Uterus (tissue), 4 donors: ENCODE results near the gene NFE2L1. TPM values are rescaled to one million over a fixed set of nuclear protein-coding genes. Genes with fewer than 3 reads are reported as not detected.

Experiments
- DNase-seq, 2 donors: peaks; one replicate each; pipeline ENCODE4 v3.0.0-alpha.2; 2019 to 2020
- H3K27ac ChIP-seq, 2 donors: fragments of 200-600 bp; sonication (generic); 1 replicate in 1 of 2; 2 replicates in 1 of 2; pipeline ENCODE4 v1.5.1; 2016 to 2018
- H3K27me3 ChIP-seq, 2 donors: fragments of 200-600 bp; sonication (generic); one replicate each; pipeline ENCODE4 v1.5.1; 2018 to 2019; ENCODE audit warnings: control low read depth in 1 of 2
- H3K36me3 ChIP-seq, 2 donors: fragments of 200-600 bp; sonication (generic); one replicate each; pipeline ENCODE4 v1.5.1; 2019; ENCODE audit warnings: control low read depth in 1 of 2
- H3K4me1 ChIP-seq, 2 donors: fragments of 200-600 bp; sonication (generic); one replicate each; pipeline ENCODE4 v1.5.1; 2018 to 2019; ENCODE audit warnings: control low read depth in 1 of 2
- H3K4me3 ChIP-seq, 2 donors: fragments of 200-600 bp; sonication (generic); 1 replicate in 1 of 2; 2 replicates in 1 of 2; pipeline ENCODE4 v1.5.1; 2018 to 2019; ENCODE audit warnings: mild to moderate bottlenecking in 1 of 2
- H3K9me3 ChIP-seq, 2 donors: fragments of 200-600 bp; sonication (generic); one replicate each; pipeline ENCODE4 v1.5.1; 2019; ENCODE audit warnings: control low read depth in 1 of 2
- POLR2A ChIP-seq, 2 donors: fragments of 450-650 bp; IDR thresholded peaks; one replicate each; pipeline ENCODE4 v1.6.1; 2016; ENCODE audit warnings: antibody characterized with exemption in 2 of 2, mild to moderate bottlenecking in 1 of 2, moderate library complexity in 1 of 2
- intact Hi-C: fragments of 100-400 bp; cut with DNase I; formaldehyde crosslinking; loops from one replicate; pipeline ENCODE4 v1.15.1; 2023; ENCODE audit warnings: low total_unique reads
- total RNA-seq, 4 donors: library from RNA; depleted of rRNA in 3 of 4; stranded (reverse); fragments of >200 nt in 3 of 4; gene quantifications; one replicate each; pipeline versions ENCODE4 v1.1.0 to v1.2.4, GENCODE V29; 2014 to 2023
- TF ChIP-seq, protein P1 (sequence below), 4 experiments: fragments of 200-600 bp in 2 of 4; fragments of 450-650 bp in 2 of 4; sonication (generic) in 2 of 4; IDR thresholded peaks; one replicate each; pipeline ENCODE4 v1.5.1; 2016 to 2019; ENCODE audit warnings: antibody characterized with exemption in 4 of 4, mild to moderate bottlenecking in 2 of 4, moderate library complexity in 1 of 4
- donor health status: DM: yes; HTN: yes; CAD: no.

NFE2L1 gene
- total RNA-seq, 4 donors from 2014 or later, result 85.6 to 323 (median 176) TPM

DNA sequence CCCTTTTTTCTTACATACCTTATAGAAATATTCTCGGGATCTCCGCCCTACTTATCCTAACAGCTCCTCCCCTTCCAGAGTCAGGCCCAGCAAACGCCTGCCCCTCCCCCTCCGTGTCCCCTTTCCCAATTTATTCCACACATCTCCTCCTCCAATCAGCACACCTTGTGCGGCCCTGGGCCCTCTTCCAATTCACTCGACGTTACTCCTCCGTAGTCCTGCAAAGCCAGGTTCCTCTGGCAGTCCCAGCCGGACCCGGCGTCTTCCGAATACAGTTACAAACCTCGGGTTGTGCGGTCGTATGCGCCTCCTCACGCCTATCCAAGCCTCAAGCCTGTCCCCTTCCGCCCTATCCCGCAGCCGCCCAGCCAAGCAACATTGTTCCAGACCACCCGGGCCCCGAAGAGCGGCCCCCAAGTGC lies 52.4 kb downstream of the NFE2L1 start:
- H3K9me3 ChIP-seq, result no peaks in the 10 kb centered on the region
- DNase-seq, result peak; percentile 62 to 63
- peak overlapping the region; percentile 93 to 97 for H3K4me3 ChIP-seq
- peaks cover 0 to 3% of the 10 kb centered on the region in 2 donors for H3K4me1 ChIP-seq
- intact Hi-C loops, result no loop called here
- H3K27ac ChIP-seq, result peak overlapping the region; percentile 92 to 96
- no peaks in the 10 kb centered on the region for H3K27me3 ChIP-seq
- H3K36me3 ChIP-seq, result no peaks in the 10 kb centered on the region
- TF ChIP-seq, protein P1, sequence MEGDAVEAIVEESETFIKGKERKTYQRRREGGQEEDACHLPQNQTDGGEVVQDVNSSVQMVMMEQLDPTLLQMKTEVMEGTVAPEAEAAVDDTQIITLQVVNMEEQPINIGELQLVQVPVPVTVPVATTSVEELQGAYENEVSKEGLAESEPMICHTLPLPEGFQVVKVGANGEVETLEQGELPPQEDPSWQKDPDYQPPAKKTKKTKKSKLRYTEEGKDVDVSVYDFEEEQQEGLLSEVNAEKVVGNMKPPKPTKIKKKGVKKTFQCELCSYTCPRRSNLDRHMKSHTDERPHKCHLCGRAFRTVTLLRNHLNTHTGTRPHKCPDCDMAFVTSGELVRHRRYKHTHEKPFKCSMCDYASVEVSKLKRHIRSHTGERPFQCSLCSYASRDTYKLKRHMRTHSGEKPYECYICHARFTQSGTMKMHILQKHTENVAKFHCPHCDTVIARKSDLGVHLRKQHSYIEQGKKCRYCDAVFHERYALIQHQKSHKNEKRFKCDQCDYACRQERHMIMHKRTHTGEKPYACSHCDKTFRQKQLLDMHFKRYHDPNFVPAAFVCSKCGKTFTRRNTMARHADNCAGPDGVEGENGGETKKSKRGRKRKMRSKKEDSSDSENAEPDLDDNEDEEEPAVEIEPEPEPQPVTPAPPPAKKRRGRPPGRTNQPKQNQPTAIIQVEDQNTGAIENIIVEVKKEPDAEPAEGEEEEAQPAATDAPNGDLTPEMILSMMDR (IDR thresholded peaks at IDR 0.05), result peak in 1 of 4 experiments; percentile 2
- no peak for TF ChIP-seq POLR2A (IDR thresholded peaks at IDR 0.05)

DNA sequence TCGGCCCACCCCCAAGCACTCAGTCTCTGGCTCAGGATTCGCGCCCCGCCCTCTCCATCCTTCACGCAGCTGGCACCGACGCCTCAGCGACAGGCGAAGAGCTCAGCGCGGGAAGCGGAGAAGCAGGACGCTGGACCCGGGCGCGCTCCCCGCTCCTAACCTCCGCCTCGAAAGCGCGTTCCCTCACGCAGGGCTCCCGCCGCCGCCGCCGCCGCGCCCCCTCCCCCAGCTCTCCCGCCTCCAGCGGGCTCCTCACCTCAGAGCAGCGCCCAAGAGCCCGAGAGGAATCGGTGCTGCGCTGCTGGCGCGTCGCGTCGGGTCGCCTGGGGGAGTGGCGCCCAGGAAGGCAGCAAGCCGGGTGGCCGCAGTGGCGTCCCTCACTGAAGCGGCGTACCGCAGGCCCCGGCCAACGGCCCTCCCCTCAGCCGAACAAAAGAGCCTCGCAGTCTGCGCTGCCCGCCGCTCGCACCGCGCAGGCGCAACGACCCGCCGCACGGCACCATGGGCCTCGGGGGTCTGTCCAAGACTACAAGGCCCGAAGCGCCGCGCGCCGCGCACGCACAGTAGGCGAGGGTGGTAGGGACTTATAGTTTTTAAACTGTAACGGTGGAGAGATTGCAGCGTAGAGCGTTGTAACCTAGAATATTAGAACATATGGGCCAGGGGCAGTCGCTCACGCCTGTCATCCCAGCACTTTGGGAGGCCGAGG lies 53.0 kb downstream of the NFE2L1 start, which contains the start of gene CBX1:
CBX1 (minus strand) TSS at position 467 of the 709 bp plus-strand sequence. CDS start 24,474 bp downstream, outside the sequence.
- H3K36me3 ChIP-seq, result no peaks in the 10 kb centered on the region
- TF ChIP-seq, protein P1 (IDR thresholded peaks at IDR 0.05), result peak in 2 of 4 experiments; percentile 1 to 38
- peak; percentile 54 to 85 for TF ChIP-seq POLR2A (IDR thresholded peaks at IDR 0.05)
- H3K4me3 ChIP-seq, result peak within 1 kb of the TSS; percentile 93 to 97
- peak within 1 kb of the TSS; percentile 92 to 96 for H3K27ac ChIP-seq
- H3K9me3 ChIP-seq, result no peaks in the 10 kb centered on the region
- DNase-seq, result peak; percentile 89 to 91
- H3K27me3 ChIP-seq, result no peaks in the 10 kb centered on the region
- peaks cover 0 to 3% of the 10 kb centered on the region in 2 donors for H3K4me1 ChIP-seq
- intact Hi-C loops, result no loop called here

DNA sequence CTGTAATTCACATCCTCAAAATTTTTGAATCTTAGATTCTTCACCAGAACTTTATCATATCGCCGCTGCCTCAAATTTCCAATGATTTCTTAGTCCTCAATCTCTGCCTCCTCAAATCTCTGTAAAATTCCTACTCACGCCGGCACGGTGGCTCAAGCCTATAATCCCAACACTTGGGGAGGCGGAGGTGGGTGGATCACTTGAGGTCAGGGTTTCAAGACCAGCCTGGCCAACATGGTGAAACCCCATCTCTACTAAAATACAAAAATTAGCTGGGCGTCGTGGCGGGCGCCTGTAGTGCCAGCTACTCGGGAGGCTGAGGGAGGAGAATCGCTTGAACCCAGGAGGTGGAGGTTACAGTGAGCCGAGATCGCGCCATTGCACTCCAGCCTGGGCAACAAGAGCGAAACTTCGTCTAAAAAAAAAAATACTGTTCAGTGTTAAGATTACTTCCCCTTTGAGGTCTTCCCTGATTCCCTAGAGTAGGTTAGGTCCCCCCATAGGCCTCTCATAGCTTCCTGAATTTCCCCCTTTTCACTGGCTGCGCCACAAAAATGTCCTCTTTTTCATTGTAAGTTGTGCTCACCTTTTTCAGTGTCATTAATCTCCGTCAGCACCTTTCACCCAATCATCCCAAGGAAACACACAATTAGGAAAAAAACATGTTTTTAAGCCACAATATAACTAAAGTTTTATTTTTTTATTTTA lies 54.0 kb downstream of the NFE2L1 start:
- Histone ChIP-seq H3K4me1 (peaks cover 0 to 3% of the 10 kb centered on the region in 2 donors), H3K27ac (no peak overlapping the region)
- TF ChIP-seq, protein P1 (IDR thresholded peaks at IDR 0.05), result no peak
- no peak for TF ChIP-seq POLR2A (IDR thresholded peaks at IDR 0.05)

DNA sequence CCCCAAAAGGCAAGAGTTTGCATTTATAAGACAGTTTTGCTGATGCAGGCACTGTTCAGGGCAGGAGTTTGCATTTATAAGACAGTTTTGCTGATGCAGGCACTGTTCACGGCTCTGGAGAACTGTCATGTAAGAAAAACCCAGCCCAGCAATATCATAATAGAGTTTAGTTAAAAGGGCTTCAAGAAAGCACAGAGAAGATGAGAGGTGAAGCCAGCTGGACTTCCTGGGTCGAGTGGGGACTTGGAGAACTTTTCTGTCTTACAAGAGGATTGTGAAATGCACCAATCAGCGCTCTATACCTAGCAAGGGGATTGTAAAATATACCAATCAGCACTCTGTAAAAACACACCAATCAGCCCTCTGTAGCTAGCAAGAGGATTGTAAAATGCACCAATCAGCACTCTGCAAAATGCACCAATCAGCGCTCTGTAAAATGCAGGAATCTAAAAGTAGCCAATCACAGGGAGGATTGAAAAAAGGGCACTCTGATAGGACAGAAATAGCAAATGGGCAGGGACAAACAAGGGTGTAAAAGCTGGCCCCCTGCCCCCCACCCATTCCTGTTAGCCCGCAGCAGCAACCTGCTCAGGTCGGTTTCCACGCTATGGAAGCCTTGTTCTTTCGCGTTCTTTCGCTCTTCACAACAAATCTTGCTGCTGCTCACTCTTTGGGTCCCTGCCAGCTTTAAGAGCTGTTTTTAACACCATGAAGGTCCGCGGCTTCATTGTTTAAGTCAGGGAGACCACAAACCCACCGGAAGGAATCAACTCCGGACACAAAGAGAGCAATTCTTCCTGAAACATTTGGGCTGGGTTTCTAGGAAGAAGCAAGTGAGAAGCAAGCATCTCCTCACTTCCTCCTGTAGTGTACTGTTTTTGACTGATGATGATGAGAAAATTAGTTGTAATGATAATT lies 54.9 kb downstream of the NFE2L1 start:
- intact Hi-C loops, result no loop called here

More for the DNA sequence above, 54.0 kb downstream of the NFE2L1 start:
- Histone ChIP-seq H3K4me3 (no peak overlapping the region), H3K9me3 (no peaks in the 10 kb centered on the region), H3K27me3 (no peaks in the 10 kb centered on the region), H3K36me3 (no peaks in the 10 kb centered on the region)
- intact Hi-C loops, result no loop called here
- no peak for DNase-seq

More for the DNA sequence above, 54.9 kb downstream of the NFE2L1 start:
- no peak overlapping the region for H3K27ac ChIP-seq
- H3K27me3 ChIP-seq, result no peaks in the 10 kb centered on the region
- peaks cover 0 to 3% of the 10 kb centered on the region in 2 donors for H3K4me1 ChIP-seq
- no peak overlapping the region for H3K4me3 ChIP-seq
- DNase-seq, result no peak
- H3K36me3 ChIP-seq, result no peaks in the 10 kb centered on the region
- H3K9me3 ChIP-seq, result no peaks in the 10 kb centered on the region
- TF ChIP-seq, protein P1 (IDR thresholded peaks at IDR 0.05), result no peak
- no peak for TF ChIP-seq POLR2A (IDR thresholded peaks at IDR 0.05)
